HG02610 (cell line): ENCODE data around the gene GMPS.
"Not testable (repeated sequence)": the region's sequence is repeated elsewhere in the genome, so short reads cannot be mapped to it uniquely, and the experiment has no call there.

Experiments used
- ATAC-seq: cut with Tn5 transposase; IDR thresholded peaks from one replicate; pipeline ENCODE4 v1.9.1; 2021; ENCODE audit warnings: mild to moderate bottlenecking, moderate library complexity; ENCODE audit not compliant: unreplicated experiment

The GMPS gene

DNA sequence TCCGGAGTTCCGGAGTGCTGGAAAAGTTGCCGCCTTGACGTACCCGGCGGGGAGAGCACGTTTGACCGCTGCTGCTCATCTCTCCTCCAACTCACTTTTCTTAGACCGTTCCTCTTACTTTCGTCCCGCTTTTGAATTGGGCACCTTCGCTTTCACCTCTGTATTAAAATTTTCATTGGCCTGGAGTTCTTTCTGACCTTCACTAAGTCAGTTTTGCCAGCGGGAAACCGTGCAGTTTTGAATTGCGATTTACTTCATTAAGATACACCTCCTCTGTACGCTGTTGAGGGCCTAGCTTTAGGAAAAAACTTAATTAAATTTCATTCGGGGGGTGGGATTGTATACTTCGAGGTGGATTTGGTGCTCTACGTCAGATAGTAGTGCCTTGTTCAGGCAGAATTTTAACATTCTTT is 1.3 kb downstream of the GMPS start:
- no peak for ATAC-seq

DNA sequence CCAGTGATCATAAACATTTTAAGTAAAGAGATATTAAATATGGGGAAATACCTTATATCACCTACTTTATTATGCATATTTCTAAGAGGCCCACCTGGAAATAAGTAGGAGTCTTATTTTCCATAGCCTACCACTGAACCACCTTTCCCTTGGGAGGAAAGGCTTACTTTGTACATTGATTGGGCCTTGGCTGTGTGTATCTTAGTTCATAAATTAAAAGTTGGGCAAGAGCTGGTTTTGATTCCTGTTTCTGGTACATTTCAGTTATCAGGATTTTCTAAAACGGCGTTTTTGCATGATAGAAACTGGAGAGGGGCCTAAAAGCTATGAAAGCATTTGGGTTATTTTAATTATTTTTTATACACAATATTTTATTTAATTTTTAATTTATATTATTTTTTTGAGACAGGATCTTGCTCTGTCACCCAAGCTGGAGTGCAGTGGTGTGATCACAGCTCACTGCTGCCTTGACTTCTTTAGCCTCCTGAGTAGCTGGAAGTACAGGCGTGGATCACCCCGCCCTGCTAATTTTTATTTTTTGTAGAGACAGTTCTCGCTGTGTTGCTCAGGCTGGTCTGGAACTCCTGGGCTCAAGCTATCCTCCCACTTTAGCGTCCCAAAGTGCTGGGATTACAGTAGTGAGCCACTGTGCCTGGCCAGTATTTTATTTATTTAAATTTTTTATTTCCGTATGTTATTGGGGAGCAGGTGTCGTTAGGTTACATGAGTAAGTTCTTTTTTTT is 2.6 kb downstream of the GMPS start:
- no peak for ATAC-seq

DNA sequence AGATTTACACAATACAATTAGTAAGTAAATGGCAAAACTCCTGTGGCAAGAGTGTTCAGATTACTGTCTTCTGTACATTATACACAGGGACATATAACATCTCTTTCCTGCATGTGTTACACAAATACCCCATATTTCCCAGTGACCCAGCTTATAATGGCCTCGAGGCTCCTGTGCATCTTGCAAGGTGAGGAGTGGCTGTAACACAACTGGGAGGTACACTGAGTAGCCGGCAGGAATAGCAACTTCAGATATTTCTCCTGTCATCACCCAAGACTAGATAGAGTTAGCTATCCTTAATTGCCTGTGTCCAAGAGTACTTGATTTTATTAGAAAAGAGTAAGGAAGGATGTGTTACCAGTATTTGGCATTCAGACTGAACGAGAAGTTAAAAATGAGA is 5.6 kb downstream of the GMPS start:
- no peak for ATAC-seq

DNA sequence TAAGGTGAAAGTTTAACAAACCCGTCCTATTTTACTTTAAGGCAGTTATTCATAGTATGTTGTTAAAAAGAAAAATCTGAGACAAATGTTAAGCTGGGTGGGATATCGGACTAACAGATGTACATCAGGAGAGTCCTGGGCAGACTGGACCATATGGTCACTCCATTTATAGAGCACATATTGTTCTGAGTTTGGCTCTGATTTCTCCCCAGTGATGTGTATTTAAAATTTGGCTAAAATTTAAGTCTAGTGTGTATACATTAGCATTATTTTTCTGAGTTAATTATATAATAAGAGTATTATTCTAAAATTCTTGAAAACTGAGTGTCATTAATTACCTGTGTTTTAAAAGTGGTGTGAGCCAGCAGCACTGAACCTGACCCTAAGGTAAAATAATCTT is 6.1 kb downstream of the GMPS start:
- no peak for ATAC-seq

DNA sequence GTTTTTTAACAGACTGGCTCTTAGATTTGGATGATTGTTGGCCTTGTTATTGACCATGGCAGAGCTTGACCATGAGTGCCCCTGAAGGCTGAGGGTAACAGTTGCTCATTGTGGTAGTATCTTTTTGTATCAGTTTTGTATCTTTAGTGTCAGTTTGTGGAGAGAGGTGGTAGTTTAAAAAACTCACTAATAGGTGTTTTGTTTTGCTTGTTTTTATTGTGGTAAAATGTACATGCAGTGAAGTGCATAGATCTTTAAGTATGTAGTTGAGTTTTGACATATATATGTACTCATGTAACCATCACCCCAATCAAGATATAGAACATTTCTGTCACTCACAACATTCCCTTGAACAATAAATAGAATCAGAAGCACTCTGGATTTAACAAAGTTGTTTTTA is 9.8 kb downstream of the GMPS start:
- peak; percentile 80 for ATAC-seq

DNA sequence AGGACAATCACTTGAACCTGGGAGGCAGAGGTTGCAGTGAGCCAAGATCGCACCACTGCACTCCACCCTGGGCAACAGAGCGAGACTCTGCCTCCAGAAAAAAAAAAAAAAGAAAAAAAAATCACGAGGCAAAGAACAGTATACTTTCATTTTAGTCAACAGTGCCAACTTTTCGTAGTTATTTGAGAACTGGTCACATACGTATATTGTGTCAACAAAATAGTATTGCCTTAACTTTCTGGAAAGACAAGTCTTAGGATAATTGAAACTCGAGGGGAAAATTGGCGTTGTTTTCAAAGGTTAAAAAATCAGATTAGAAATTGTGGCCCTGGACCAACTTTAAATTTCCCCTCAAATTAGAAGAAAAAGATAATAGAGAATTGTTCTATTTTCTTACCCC is 13.8 kb downstream of the GMPS start:
- ATAC-seq: no peak

DNA sequence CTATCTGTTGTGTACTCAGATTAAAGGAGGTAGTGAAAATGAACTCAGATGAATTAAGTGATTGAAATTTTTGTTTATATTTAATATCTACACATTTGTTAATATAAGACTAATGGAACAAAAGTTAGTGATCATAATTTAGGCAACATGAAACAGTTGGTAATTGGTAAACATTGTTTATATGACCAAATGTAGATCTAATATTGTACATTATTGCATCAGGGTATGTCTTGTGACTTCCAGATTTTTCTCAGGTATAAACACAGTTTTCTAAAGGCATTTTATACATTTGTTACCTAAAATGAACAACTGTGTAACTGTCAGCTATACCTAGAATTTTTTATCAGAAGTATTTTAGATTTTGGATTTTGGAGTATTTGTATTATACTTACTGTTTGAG is 14.8 kb downstream of the GMPS start:
- no peak for ATAC-seq

DNA sequence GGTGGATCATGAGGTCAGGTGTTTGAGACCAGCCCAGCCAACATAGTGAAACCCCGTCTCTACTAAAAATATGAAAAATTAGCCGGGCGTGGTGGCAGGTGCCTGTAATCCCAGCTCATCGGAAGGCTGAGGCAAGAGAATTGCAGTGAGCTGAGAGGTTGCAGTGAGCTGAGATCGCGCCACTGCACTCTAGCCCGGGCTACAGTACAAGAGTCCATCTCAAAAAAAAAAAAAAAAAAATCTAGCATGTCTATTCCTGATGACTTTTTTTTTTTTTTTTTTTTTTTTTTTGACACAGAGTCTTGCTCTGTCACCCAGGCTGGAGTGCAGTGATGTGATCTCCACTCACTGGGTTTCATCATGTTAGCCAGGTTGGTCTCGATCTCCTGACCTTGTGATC is 15.9 kb downstream of the GMPS start:
- not testable (repeated sequence) for ATAC-seq

DNA sequence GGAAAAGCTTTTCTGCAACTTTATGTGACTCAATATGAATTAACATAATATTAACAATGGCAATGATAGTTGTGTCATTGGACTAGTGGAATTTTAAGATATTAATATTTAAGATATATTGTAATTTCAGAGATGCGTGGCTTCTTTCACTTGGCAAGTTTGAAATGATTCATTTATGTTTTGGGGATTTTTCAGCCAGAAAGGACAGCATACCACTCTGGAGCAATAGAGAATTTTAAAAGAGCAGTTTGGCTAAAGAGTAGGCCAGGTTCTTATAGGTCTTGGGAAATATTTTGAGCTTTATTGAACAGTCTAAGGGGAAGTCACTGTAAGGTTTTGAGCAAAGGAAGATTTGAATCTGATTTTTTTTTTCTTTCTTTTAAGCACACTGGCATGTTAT is 16.5 kb downstream of the GMPS start:
- peak; percentile 55 for ATAC-seq

DNA sequence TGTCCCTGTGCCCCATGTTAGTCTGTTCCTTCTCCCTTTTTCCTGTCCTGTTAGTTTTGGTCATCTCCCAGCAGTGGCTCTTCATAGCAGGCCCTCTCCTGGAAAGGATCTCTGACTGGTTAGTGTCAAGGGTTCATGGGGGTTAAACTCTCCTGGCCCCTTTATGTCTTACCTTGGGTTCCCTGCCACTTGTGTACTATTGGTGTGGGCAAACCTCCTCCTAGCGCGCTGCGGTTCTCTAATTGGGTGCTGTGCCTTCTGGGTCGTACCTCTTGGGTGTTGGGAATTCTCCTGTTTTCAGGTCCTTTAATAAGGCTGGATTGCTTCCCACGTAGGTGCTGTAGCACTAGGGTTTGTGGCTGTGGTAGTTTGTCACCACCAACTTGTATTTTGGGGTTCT is 18.8 kb downstream of the GMPS start:
- no peak for ATAC-seq

DNA sequence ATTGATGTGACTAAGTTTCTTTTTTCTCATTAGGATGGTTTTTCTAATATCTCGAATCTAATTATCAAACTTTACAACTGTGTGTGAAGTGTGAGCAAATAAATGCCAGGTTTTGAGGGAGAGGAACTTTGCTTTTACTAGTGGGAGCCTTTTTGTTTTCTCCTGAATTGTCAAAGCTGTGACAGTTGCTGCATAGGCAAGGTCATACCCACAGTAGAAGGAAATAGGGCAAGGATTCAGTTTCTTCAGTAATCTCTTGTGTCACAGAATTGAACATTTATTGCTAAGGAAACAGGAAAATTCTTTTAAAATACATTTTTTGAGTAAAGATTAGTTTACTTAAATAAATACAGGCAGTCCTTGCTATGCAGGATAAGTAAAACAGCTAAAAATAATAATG is 19.5 kb downstream of the GMPS start:
- ATAC-seq: no peak

DNA sequence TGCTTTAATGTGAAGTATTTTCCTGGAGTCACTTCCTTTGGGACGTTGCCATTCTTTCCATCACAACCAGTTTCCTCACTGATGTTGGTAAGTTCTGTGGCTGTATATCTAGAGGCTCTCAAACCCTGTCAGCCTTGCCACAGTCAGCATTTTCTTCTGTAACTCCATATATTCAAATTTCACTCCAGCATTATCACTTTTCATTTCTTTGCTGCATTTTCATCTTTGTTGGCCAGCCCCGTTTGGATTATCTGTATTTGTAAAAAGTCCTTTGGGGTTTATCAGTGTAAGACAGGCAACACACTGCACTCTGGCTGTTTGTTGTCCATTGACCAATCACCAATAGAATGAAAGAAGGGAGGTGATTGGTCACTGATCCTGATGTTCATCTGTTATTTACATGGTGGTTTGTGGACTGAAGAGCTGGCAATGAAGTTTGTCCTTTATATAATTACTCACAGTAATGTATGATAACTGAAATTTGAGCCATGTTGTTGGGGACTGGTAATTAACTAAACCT is 20.3 kb downstream of the GMPS start:
- ATAC-seq: peak; percentile 49

DNA sequence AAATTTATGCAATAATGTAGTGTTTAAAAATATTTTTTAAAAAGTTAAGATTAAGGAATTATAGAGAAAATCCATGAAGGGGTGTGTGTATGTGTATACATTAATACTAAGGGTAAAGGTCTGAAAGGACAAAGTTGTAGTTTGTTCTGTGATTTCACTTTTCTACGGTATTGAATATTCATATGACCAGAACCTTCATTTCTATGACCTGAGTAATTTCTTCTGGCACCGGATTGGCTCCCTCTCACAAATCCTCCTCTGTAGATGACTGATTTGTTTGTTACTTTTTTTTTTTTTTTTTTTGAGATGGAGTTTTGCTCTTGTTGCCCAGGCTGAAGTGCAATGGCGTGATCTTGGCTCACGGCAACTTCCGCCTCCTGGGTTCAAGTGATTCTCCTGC is 20.9 kb downstream of the GMPS start:
- ATAC-seq: no peak

DNA sequence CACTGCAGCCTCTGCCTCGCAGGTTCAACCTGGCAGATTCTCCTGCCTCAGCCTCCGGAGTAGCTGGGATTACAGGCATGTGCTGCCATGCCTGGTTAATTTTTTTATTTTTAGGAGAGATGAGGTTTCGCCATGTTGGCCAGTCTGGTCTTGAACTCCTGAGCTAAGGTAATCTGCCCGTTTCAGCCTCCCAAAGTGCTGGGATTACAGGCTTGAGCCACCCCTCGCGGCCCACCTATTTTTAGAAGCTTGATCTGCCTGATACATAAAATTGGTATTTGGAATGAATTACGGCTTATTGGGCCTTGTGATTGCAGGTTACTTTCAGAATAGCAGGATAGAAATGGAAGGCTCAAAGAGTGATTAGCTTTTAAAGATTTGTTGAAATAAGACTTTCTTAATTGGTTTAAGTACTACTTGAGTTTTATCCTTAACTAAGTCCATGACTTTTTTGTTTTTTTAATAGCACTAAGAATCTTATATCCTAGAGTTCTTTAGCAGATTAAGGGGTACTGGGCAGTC is 25.0 kb downstream of the GMPS start:
- ATAC-seq: no peak

DNA sequence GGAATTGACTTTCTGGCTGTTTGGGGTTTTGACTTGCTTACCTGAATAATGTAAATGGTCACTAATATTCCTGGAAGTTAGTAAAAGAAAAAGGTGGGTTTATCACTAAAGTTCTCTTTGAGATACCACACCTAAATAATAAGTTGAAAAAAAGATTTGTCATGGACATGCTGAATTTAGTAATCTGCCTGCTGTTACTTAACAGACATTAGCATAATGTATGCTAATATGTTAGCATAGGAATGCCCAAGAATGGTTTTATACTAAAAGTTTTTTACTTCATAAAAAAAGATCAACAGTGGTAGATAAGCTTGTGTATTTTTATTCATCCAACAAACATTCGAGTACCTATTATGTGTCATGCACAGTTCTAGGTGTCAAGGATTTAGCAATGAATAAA is 36.5 kb downstream of the GMPS start:
- no peak for ATAC-seq

DNA sequence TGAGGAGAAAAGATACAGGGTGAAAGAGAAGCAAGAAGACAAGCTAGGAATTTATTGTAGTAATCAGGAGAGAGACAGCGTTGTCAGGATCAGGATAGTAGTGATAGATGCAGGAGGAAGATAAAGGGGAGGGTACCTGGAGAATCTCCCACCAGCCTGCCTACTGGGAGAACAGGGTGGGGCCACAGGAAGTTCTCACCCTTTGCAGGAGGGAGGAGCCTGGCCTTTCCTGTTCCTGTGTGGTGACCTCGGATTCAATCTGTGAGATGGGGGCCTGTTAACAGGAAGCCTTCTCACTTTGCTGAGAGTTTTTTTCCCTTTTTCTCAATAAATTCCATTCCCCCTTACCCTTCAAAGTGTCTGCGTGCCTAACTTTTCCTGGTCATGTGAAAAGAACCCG is 37.6 kb downstream of the GMPS start:
- ATAC-seq: no peak

DNA sequence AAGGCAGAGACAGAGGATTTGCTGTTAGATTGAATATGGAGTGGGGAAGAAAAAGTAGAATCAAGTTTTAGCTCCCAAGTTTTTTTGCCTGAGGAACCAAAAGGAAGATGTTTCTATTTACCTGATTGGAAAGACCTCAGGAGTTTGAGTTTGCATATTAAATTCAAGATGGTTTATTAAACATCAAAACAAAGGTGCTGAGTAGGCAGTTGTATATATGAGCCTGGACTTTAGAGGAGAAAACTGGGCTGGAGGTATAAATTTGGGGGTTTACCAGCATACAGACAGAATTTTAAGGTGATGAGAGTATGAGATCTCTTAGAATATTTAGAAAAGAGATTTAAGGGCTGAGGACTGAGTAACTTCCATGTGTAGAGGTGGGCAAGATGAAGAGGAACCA is 38.2 kb downstream of the GMPS start:
- no peak for ATAC-seq

DNA sequence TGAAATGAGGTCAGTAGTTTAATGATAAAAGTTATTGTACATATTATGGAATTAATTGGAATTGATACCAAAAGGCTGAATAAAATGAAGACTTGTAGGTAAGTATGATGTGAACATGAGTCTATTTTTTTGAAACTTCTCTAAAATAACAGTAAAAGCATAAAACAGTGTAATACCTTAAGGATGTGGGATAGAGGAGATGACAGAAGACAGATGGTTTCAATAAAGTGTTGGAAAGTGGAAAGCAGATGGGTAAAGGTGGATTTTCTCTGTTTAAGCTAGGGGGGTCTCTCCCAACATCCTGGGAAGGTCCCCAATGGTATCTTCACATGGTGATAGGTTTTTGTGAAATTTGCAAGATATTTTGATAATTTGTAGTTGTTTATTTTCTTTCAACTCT is 41.6 kb downstream of the GMPS start:
- ATAC-seq: no peak

DNA sequence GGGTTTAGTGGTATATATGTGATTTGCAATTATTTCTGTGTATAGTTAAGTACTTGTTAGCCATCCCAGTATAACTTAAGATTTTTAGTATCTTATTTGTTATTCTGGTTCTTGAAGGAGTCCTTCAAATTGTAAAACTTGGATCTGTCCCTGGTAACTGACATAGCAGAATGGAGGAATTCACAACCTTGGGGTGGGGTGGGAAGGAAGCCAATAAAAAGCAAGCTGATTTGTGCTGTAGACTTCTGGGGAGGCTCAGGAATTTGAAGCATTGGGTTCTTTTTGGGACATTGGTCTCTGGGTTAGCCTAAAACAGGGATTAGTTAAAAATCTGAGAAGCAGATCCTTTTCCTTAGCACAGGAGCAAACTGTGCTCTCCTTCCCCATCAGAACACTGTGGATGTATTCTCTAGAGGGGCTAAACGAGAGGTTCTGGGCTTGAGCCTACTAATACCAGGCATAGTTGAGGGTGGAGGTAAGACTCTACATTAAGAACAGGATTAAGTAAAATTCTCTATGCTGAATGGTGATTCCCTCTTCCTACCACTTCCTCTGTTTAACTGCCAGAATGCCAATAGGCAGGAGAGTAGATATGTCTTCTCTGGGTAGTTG is 42.2 kb downstream of the GMPS start:
- no peak for ATAC-seq

DNA sequence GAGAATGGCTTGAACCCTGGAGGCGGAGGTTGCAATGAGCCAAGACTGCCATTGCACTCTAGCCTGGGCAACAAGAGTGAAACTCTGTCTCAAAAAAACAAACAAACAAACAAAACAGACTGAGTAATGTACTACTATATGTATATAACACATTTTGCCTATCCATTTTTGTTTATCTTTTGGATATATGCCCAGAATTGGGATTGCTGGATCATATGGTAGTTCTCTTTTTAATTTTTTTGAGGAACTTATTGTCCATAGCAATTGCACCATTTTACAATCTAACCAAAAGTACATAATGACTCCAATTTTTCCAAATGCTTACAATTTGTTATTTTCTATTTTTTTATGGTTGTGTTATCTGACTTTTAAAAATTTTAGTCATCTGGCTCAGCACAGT is 47.3 kb downstream of the GMPS start:
- no peak for ATAC-seq

DNA sequence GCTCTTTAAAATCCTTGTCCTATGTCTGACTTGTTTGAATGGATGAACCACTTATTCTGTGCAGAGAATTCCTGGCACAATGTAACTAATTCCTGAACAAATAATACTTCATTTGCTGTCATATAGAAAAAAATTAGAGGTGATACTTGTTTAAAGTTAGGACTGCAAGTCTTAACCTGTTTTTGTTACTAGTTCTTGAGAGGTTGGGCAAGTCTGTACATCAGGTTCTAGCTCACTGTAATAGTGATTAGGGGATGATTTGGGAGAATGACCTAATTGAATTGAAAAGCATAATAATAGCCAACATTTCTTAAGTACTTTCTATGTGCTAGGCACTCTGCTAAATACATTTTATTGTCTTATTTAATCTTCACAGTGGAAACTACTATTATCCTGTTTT is 49.3 kb downstream of the GMPS start:
- no peak for ATAC-seq

DNA sequence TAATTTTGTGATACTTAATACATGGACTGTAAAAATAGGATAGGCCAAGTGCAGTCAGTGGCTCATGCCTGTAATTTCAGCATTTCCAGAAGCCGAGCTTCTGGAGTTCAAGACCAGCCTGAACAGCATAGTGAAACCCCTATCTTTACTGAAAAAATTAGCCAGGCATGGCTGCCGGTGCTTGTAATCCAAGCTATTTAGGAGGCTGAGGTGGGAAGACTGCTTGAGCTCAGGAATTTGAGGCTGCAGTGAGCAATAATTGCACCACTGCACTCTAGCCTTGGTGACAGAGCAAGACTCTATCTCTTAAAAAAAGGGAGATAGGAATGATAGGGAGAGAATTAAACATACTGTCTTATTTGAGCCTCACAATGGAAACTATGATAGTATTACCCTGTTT is 51.0 kb downstream of the GMPS start:
- no peak for ATAC-seq

DNA sequence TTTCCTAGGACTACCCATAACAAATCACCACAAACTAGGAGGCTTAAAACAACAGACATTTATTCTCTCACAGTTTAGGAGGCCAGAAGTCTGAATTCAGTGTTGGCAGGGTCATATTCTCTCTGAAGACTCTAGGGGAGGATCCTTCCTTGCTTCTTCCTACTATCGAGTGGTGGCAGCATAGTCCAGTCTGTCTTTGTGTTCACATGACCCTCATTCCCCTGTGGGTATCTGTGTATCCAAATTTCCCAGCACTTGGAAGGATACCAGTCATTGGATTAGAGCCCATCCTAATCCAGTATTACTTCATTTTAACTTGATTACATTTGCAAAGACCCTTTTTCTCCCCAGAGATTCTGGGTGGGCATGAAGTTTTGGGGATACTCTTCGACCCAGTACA is 63.8 kb downstream of the GMPS start:
- ATAC-seq: no peak
